ENCODE measurements around the gene SPTB.

The SPTB gene

GRCh38 chr14:64792231-64792630 lies 87.5 kb downstream of the SPTB start:
- no peak overlapping the region for H3K14ac ChIP-seq (ENCODE audit: low read length)
- no peak overlapping the region for H2BK120ac ChIP-seq (ENCODE audit: low read depth, low read length)
- no peak overlapping the region for H3K4me2 ChIP-seq (ENCODE audit: insufficient read depth, low read length, poor library complexity, severe bottlenecking)
- WGBS, 2 donors (ENCODE audit: extremely low coverage in 2 of 2, insufficient read length in 2 of 2, insufficient replicate concordance in 1 of 2): no CpG with 5 or more reads among the region's 4 CpGs
- no peak overlapping the region for H3K9ac ChIP-seq (ENCODE audit: low read depth, low read length, poor library complexity)
- no peak overlapping the region for H4K91ac ChIP-seq (ENCODE audit: low read depth, low read length, poor library complexity)
- H3K27ac ChIP-seq (replicated peaks; ENCODE audit: low read length): no peak overlapping the region
- peaks cover 0 to 2% of the 10 kb centered on the region in 2 donors for H3K9me3 ChIP-seq (replicated peaks in 1 of 2; ENCODE audit: control insufficient read depth in 2 of 2, insufficient read depth in 1 of 2, low read depth in 1 of 2, low read length in 2 of 2)
- no peak for DNase-seq (ENCODE audit: low spot score)
- no peak overlapping the region for H3K4me3 ChIP-seq (ENCODE audit: low read length in 2 of 2)
- peak overlapping the region; percentile 58 for H2AK5ac ChIP-seq (ENCODE audit: low read depth, low read length)
- H3K4ac ChIP-seq (ENCODE audit: low read length): peak overlapping the region; percentile 8
- H2BK12ac ChIP-seq (ENCODE audit: low read length): no peak overlapping the region
- H3K36me3 ChIP-seq (replicated peaks in 1 of 2; ENCODE audit: control insufficient read depth in 2 of 2, insufficient read depth in 2 of 2, low read length in 2 of 2): no peaks in the 10 kb centered on the region
- H4K8ac ChIP-seq (ENCODE audit: low read depth, low read length): no peak overlapping the region
- H3K18ac ChIP-seq (ENCODE audit: low read length): no peak overlapping the region
- no peak overlapping the region for H3K23ac ChIP-seq (ENCODE audit: low read depth, low read length, poor library complexity)
- H2BK5ac ChIP-seq (ENCODE audit: low read length): no peak overlapping the region
- H2BK15ac ChIP-seq (ENCODE audit: low read length): peak overlapping the region; percentile 70
- peaks cover 0 to 14% of the 10 kb centered on the region in 2 donors for H3K4me1 ChIP-seq (ENCODE audit: control insufficient read depth in 2 of 2, insufficient read depth in 1 of 2, low read depth in 1 of 2, low read length in 2 of 2)
- peaks cover 0 to 44% (median 0%) of the 10 kb centered on the region in 3 experiments for H3K27me3 ChIP-seq (ENCODE audit: control insufficient read depth in 3 of 3, insufficient read depth in 3 of 3, low read depth in 1 of 3, low read length in 3 of 3)
- no peaks in the 10 kb centered on the region for H3K79me1 ChIP-seq (ENCODE audit: low read depth, low read length)
- no peak overlapping the region for H2AFZ ChIP-seq (ENCODE audit: low read length)

GRCh38 chr14:64790478-64790877 lies 89.2 kb downstream of the SPTB start:
- H3K23ac ChIP-seq (ENCODE audit: low read depth, low read length, poor library complexity): no peak overlapping the region

DNA sequence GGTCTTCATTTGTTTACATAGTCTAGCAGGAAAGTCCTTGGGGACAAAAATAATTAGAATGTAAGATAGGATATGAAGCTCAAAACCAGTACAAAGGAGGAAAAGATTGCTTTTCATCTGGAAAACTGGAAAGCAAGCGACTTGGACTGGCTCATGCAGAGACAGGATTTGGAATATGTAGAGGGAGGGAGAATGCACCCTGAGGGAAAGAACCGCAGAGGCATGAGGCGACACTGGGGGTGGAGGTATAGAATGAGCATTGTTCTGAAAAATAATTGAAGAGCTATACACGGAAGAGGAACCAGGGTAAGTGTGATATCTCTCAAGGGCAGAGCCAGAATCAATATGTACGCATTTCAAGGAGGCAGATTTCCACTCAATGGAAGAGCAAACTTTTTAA lies 90.0 kb downstream of the SPTB start:
- no peaks in the 10 kb centered on the region for H3K79me1 ChIP-seq (ENCODE audit: low read depth, low read length)
- no peaks in the 10 kb centered on the region for H3K36me3 ChIP-seq (replicated peaks in 1 of 2; ENCODE audit: control insufficient read depth in 2 of 2, insufficient read depth in 2 of 2, low read length in 2 of 2)
- DNase-seq (ENCODE audit: low spot score): no peak
- H2BK15ac ChIP-seq (ENCODE audit: low read length): no peak overlapping the region
- H3K27me3 ChIP-seq (ENCODE audit: control insufficient read depth in 3 of 3, insufficient read depth in 3 of 3, low read depth in 1 of 3, low read length in 3 of 3): peaks cover 0 to 37% (median 0%) of the 10 kb centered on the region in 3 experiments
- H3K4me1 ChIP-seq (ENCODE audit: control insufficient read depth in 2 of 2, insufficient read depth in 1 of 2, low read depth in 1 of 2, low read length in 2 of 2): peaks cover 0 to 14% of the 10 kb centered on the region in 2 donors
- no peak overlapping the region for H3K4me2 ChIP-seq (ENCODE audit: insufficient read depth, low read length, poor library complexity, severe bottlenecking)
- no peak overlapping the region for H3K14ac ChIP-seq (ENCODE audit: low read length)
- H2BK5ac ChIP-seq (ENCODE audit: low read length): no peak overlapping the region
- no peak overlapping the region for H2BK12ac ChIP-seq (ENCODE audit: low read length)
- no peak overlapping the region for H2AK5ac ChIP-seq (ENCODE audit: low read depth, low read length)
- H3K27ac ChIP-seq (replicated peaks; ENCODE audit: low read length): no peak overlapping the region
- no peak overlapping the region for H4K91ac ChIP-seq (ENCODE audit: low read depth, low read length, poor library complexity)
- no CpG with 5 or more reads among the region's 5 CpGs for WGBS, 2 donors (ENCODE audit: extremely low coverage in 2 of 2, insufficient read length in 2 of 2, insufficient replicate concordance in 1 of 2)
- no peak overlapping the region for H3K4ac ChIP-seq (ENCODE audit: low read length)
- no peak overlapping the region for H3K23ac ChIP-seq (ENCODE audit: low read depth, low read length, poor library complexity)
- H3K4me3 ChIP-seq (ENCODE audit: low read length in 2 of 2): no peak overlapping the region
- no peak overlapping the region for H3K9ac ChIP-seq (ENCODE audit: low read depth, low read length, poor library complexity)
- no peak overlapping the region for H2AFZ ChIP-seq (ENCODE audit: low read length)
- H3K9me3 ChIP-seq (replicated peaks in 1 of 2; ENCODE audit: control insufficient read depth in 2 of 2, insufficient read depth in 1 of 2, low read depth in 1 of 2, low read length in 2 of 2): peaks cover 0 to 2% of the 10 kb centered on the region in 2 donors
- no peak overlapping the region for H3K18ac ChIP-seq (ENCODE audit: low read length)
- H2BK120ac ChIP-seq (ENCODE audit: low read depth, low read length): no peak overlapping the region
- no peak overlapping the region for H4K8ac ChIP-seq (ENCODE audit: low read depth, low read length)

More at GRCh38 chr14:64790478-64790877, 89.2 kb downstream of the SPTB start:
- no peak overlapping the region for H3K9ac ChIP-seq (ENCODE audit: low read depth, low read length, poor library complexity)
- H2BK5ac ChIP-seq (ENCODE audit: low read length): no peak overlapping the region
- DNase-seq (ENCODE audit: low spot score): peak; percentile 23
- peak overlapping the region; percentile 34 for H3K27ac ChIP-seq (replicated peaks; ENCODE audit: low read length)
- no peak overlapping the region for H3K4me2 ChIP-seq (ENCODE audit: insufficient read depth, low read length, poor library complexity, severe bottlenecking)
- peaks cover 0 to 14% of the 10 kb centered on the region in 2 donors for H3K4me1 ChIP-seq (ENCODE audit: control insufficient read depth in 2 of 2, insufficient read depth in 1 of 2, low read depth in 1 of 2, low read length in 2 of 2)
- H3K36me3 ChIP-seq (replicated peaks in 1 of 2; ENCODE audit: control insufficient read depth in 2 of 2, insufficient read depth in 2 of 2, low read length in 2 of 2): no peaks in the 10 kb centered on the region
- H3K14ac ChIP-seq (ENCODE audit: low read length): no peak overlapping the region
- H2AK5ac ChIP-seq (ENCODE audit: low read depth, low read length): no peak overlapping the region
- no peak overlapping the region for H4K8ac ChIP-seq (ENCODE audit: low read depth, low read length)
- H3K79me1 ChIP-seq (ENCODE audit: low read depth, low read length): no peaks in the 10 kb centered on the region
- no peak overlapping the region for H3K4me3 ChIP-seq (ENCODE audit: low read length in 2 of 2)
- no peak overlapping the region for H4K91ac ChIP-seq (ENCODE audit: low read depth, low read length, poor library complexity)
- H2BK15ac ChIP-seq (ENCODE audit: low read length): no peak overlapping the region
- peak overlapping the region; percentile 5 for H2AFZ ChIP-seq (ENCODE audit: low read length)
- H3K4ac ChIP-seq (ENCODE audit: low read length): no peak overlapping the region
- no CpG with 5 or more reads among the region's 6 CpGs for WGBS, 2 donors (ENCODE audit: extremely low coverage in 2 of 2, insufficient read length in 2 of 2, insufficient replicate concordance in 1 of 2)
- H2BK12ac ChIP-seq (ENCODE audit: low read length): no peak overlapping the region
- H3K18ac ChIP-seq (ENCODE audit: low read length): no peak overlapping the region
- no peak overlapping the region for H2BK120ac ChIP-seq (ENCODE audit: low read depth, low read length)
- H3K9me3 ChIP-seq (replicated peaks in 1 of 2; ENCODE audit: control insufficient read depth in 2 of 2, insufficient read depth in 1 of 2, low read depth in 1 of 2, low read length in 2 of 2): peaks cover 0 to 2% of the 10 kb centered on the region in 2 donors
- peaks cover 0 to 37% (median 0%) of the 10 kb centered on the region in 3 experiments for H3K27me3 ChIP-seq (ENCODE audit: control insufficient read depth in 3 of 3, insufficient read depth in 3 of 3, low read depth in 1 of 3, low read length in 3 of 3)

GRCh38 chr14:64788706-64789105 lies 91.0 kb downstream of the SPTB start:
- no peak overlapping the region for H3K9ac ChIP-seq (ENCODE audit: low read depth, low read length, poor library complexity)
- no CpG with 5 or more reads among the region's 1 CpG for WGBS, 2 donors (ENCODE audit: extremely low coverage in 2 of 2, insufficient read length in 2 of 2, insufficient replicate concordance in 1 of 2)
- no peak overlapping the region for H4K8ac ChIP-seq (ENCODE audit: low read depth, low read length)
- H3K4me1 ChIP-seq (ENCODE audit: control insufficient read depth in 2 of 2, insufficient read depth in 1 of 2, low read depth in 1 of 2, low read length in 2 of 2): peaks cover 0 to 14% of the 10 kb centered on the region in 2 donors
- no peak overlapping the region for H2BK5ac ChIP-seq (ENCODE audit: low read length)
- no peak overlapping the region for H3K27ac ChIP-seq (replicated peaks; ENCODE audit: low read length)
- no peak overlapping the region for H2AFZ ChIP-seq (ENCODE audit: low read length)
- H3K9me3 ChIP-seq (replicated peaks in 1 of 2; ENCODE audit: control insufficient read depth in 2 of 2, insufficient read depth in 1 of 2, low read depth in 1 of 2, low read length in 2 of 2): peaks cover 0 to 2% of the 10 kb centered on the region in 2 donors
- H3K79me1 ChIP-seq (ENCODE audit: low read depth, low read length): no peaks in the 10 kb centered on the region
- no peak overlapping the region for H2BK15ac ChIP-seq (ENCODE audit: low read length)
- DNase-seq (ENCODE audit: low spot score): no peak
- H3K14ac ChIP-seq (ENCODE audit: low read length): no peak overlapping the region
- H2AK5ac ChIP-seq (ENCODE audit: low read depth, low read length): no peak overlapping the region
- no peaks in the 10 kb centered on the region for H3K36me3 ChIP-seq (replicated peaks in 1 of 2; ENCODE audit: control insufficient read depth in 2 of 2, insufficient read depth in 2 of 2, low read length in 2 of 2)
- H2BK12ac ChIP-seq (ENCODE audit: low read length): no peak overlapping the region
- peaks cover 0 to 42% (median 2%) of the 10 kb centered on the region in 3 experiments for H3K27me3 ChIP-seq (ENCODE audit: control insufficient read depth in 3 of 3, insufficient read depth in 3 of 3, low read depth in 1 of 3, low read length in 3 of 3)
- H3K23ac ChIP-seq (ENCODE audit: low read depth, low read length, poor library complexity): no peak overlapping the region
- H4K91ac ChIP-seq (ENCODE audit: low read depth, low read length, poor library complexity): no peak overlapping the region
- no peak overlapping the region for H2BK120ac ChIP-seq (ENCODE audit: low read depth, low read length)
- no peak overlapping the region for H3K4ac ChIP-seq (ENCODE audit: low read length)
- H3K18ac ChIP-seq (ENCODE audit: low read length): no peak overlapping the region
- H3K4me3 ChIP-seq (ENCODE audit: low read length in 2 of 2): no peak overlapping the region
- H3K4me2 ChIP-seq (ENCODE audit: insufficient read depth, low read length, poor library complexity, severe bottlenecking): no peak overlapping the region
